GM19035 (cell line): ENCODE measurements around the gene WASHC1.
"Not testable (repeated sequence)": the region's sequence is repeated elsewhere in the genome, so short reads cannot be mapped to it uniquely, and the experiment has no call there.

ENCODE experiments used
- ATAC-seq: cut with Tn5 transposase; IDR thresholded peaks from one replicate; pipeline ENCODE4 v1.9.1; 2021; ENCODE audit not compliant: unreplicated experiment

WASHC1 gene

GRCh38 chr9:29356-29755 is at the start of gene WASHC1:
WASHC1 (minus strand) TSS chr9:29456; CDS start chr9:24999, 4,457 bp downstream.
- not testable (repeated sequence) for ATAC-seq

GRCh38 chr9:78333-78732 is 49.1 kb upstream of the WASHC1 start:
- ATAC-seq, result not testable (repeated sequence)

GRCh38 chr9:76389-76788 is 47.1 kb upstream of the WASHC1 start:
- not testable (repeated sequence) for ATAC-seq

- not testable (repeated sequence) for ATAC-seq
These were observed 44.8 kb upstream of the WASHC1 start for GRCh38 chr9:73900-74525.

- not testable (repeated sequence) for ATAC-seq
These were observed 44.0 kb upstream of the WASHC1 start for GRCh38 chr9:73076-73899.

GRCh38 chr9:63031-63629 is 33.9 kb upstream of the WASHC1 start:
- ATAC-seq, result peak; percentile 62

- not testable (repeated sequence) for ATAC-seq
These were observed 23.4 kb upstream of the WASHC1 start for GRCh38 chr9:52678-53077.

GRCh38 chr9:48190-48842 is 19.1 kb upstream of the WASHC1 start:
- not testable (repeated sequence) for ATAC-seq

GRCh38 chr9:46639-47271 is 17.5 kb upstream of the WASHC1 start:
- ATAC-seq, result not testable (repeated sequence)

GRCh38 chr9:46164-46563 is 16.9 kb upstream of the WASHC1 start:
- not testable (repeated sequence) for ATAC-seq

GRCh38 chr9:45180-45878 is 16.1 kb upstream of the WASHC1 start:
- not testable (repeated sequence) for ATAC-seq

GRCh38 chr9:44416-44815 is 15.2 kb upstream of the WASHC1 start:
- not testable (repeated sequence) for ATAC-seq

GRCh38 chr9:43636-44035 is 14.4 kb upstream of the WASHC1 start:
- ATAC-seq, result not testable (repeated sequence)

- not testable (repeated sequence) for ATAC-seq
These were observed 13.9 kb upstream of the WASHC1 start for GRCh38 chr9:43116-43515.

- not testable (repeated sequence) for ATAC-seq
These were observed 12.6 kb upstream of the WASHC1 start for GRCh38 chr9:41819-42218.

- not testable (repeated sequence) for ATAC-seq
These were observed 12.0 kb upstream of the WASHC1 start for GRCh38 chr9:41261-41676.

GRCh38 chr9:32308-32707 is 3.1 kb upstream of the WASHC1 start:
- not testable (repeated sequence) for ATAC-seq

GRCh38 chr9:28775-29174 is 481 bp downstream of the WASHC1 start:
- ATAC-seq, result not testable (repeated sequence)

- ATAC-seq, result not testable (repeated sequence)
These were observed 7.6 kb downstream of the WASHC1 start for GRCh38 chr9:21621-22020.

- not testable (repeated sequence) for ATAC-seq
These were observed 12.4 kb downstream of the WASHC1 start for GRCh38 chr9:16875-17274.
